Activated T-helper 1 cell treated with anti-CD3 and anti-CD28 coated beads, Interleukin-12 subunit alpha, Interleukin-12 subunit beta, Interleukin-2, Interleukin-4 antibody, amounts not matched to agents 30 ng/mL and 10 ng/mL and 1 ng/mL, durations not matched to agents 14 hours and 24 hours and 36 hours (primary cell): Measurements from ENCODE around the gene CEP85L. TPM values are rescaled to one million over a fixed set of nuclear protein-coding genes. Genes with fewer than 3 reads are reported as not detected.

Experiments used
- DNase-seq: peaks from one replicate; pipeline ENCODE4 v3.0.0; 2021; ENCODE audit warnings: low spot score
- H3K27ac Mint-ChIP-seq: one replicate; pipeline ENCODE4 v1.8.0; 2021; ENCODE audit warnings: mild to moderate bottlenecking, mixed read lengths
- H3K27me3 Mint-ChIP-seq: one replicate; pipeline ENCODE4 v1.8.0; 2022; ENCODE audit warnings: mild to moderate bottlenecking, moderate library complexity, mixed read lengths; ENCODE audit not compliant: insufficient read depth
- H3K36me3 Mint-ChIP-seq: one replicate; pipeline ENCODE4 v1.8.0; 2021; ENCODE audit warnings: low read depth, mixed read lengths
- H3K4me1 Mint-ChIP-seq: one replicate; pipeline ENCODE4 v1.8.0; 2021; ENCODE audit warnings: low read depth, mixed read lengths
- H3K4me3 Mint-ChIP-seq: one replicate; pipeline ENCODE4 v1.8.0; 2021; ENCODE audit warnings: mild to moderate bottlenecking, moderate library complexity, mixed read lengths
- H3K9me3 Mint-ChIP-seq: one replicate; pipeline ENCODE4 v1.8.0; 2021; ENCODE audit warnings: mixed read lengths
- intact Hi-C: fragments of 100-400 bp; cut with micrococcal nuclease; formaldehyde crosslinking; loops from one replicate; pipeline ENCODE4 v1.15.1; 2024
- total RNA-seq: library from RNA; stranded (reverse); gene quantifications from 2 replicates; pipeline ENCODE4 v1.2.3, GENCODE V29; 2022

CEP85L gene
- total RNA-seq, 1 donor from 2014 or later: 50.9 TPM

DNA sequence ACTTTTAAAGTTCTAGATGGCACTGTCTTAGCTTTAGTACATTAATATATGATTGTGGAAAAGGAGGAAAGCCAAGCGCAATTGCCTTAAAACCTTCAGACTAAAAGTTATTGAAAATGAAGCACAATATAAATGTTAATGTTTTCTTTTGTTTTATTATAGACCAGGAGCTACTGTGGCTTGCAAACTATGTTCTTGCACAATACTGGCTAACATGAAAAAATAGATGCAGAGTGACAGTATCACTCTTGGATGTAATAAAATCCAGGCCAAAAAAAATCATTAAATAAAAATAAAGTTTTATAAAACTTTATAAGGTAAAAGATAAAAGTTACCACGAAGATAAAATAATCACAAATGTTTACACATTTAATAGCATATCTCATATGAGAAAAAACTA, 121.6 kb downstream of the CEP85L start:
- Mint-ChIP-seq H3K27ac (no peak overlapping the region), H3K4me1 (peaks cover 17% of the 10 kb centered on the region), H3K36me3 (peaks cover 12% of the 10 kb centered on the region), H3K9me3 (peaks cover 12% of the 10 kb centered on the region), H3K4me3 (no peak overlapping the region), H3K27me3 (no peaks in the 10 kb centered on the region)
- DNase-seq: no peak
- intact Hi-C loops: no loop called here

DNA sequence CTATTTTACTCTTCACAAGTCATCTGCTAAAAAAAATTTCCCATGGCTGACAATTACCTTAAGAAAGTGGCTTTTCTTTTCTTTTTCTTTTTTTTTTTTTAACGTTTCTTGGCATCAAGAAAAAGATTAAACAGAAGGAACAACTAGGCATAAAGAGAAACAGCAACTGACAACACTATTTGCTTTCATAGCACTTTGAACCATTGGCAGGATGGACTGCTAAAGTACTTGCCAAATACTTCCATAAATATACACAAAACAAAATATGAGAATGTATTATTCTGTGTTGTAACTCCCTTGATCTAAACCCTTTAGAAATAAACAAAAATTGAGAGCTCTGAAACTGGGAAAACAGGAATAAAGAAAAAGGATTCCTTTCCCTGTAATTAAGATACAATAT, 123.3 kb downstream of the CEP85L start:
- H3K9me3 Mint-ChIP-seq: peaks cover 13% of the 10 kb centered on the region
- H3K4me1 Mint-ChIP-seq: peaks cover 23% of the 10 kb centered on the region
- no peaks in the 10 kb centered on the region for H3K27me3 Mint-ChIP-seq
- H3K36me3 Mint-ChIP-seq: peaks cover 15% of the 10 kb centered on the region
- no peak overlapping the region for H3K27ac Mint-ChIP-seq
- H3K4me3 Mint-ChIP-seq: no peak overlapping the region
- no peak for DNase-seq
- intact Hi-C loops: no loop called here

GRCh38 chr6:118525913-118526780, 125.2 kb downstream of the CEP85L start:
- peaks cover 10% of the 10 kb centered on the region for H3K9me3 Mint-ChIP-seq

DNA sequence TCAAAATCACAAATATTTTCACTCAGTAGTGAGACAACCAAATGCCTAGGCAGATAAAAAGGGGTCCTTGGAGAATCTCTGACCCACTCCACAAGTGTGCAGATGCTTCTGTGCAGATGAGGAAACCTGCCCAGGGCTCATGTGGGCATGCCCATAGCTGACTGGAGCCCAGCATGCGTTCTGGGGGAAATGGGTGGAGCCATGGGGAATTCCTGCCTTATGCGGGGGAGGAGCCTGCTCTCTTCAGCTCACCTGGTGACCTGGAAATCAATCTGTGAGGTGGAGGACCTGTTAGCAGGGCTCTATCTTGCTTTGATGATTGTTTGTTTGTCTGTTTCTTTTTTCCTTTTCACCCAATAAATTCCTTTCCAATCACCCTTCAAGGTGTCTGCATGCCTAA, 126.7 kb downstream of the CEP85L start:
- peaks cover 7% of the 10 kb centered on the region for H3K9me3 Mint-ChIP-seq
- DNase-seq: no peak
- no peak overlapping the region for H3K4me3 Mint-ChIP-seq
- H3K36me3 Mint-ChIP-seq: peaks cover 18% of the 10 kb centered on the region
- peaks cover 27% of the 10 kb centered on the region for H3K4me1 Mint-ChIP-seq
- intact Hi-C loops: no loop called here
- no peaks in the 10 kb centered on the region for H3K27me3 Mint-ChIP-seq
- H3K27ac Mint-ChIP-seq: no peak overlapping the region

More at GRCh38 chr6:118525913-118526780, 125.2 kb downstream of the CEP85L start:
- intact Hi-C loops: no loop called here
- no peak overlapping the region for H3K4me3 Mint-ChIP-seq
- no peaks in the 10 kb centered on the region for H3K27me3 Mint-ChIP-seq
- H3K4me1 Mint-ChIP-seq: peaks cover 27% of the 10 kb centered on the region
- DNase-seq: no peak
- H3K27ac Mint-ChIP-seq: no peak overlapping the region
- peaks cover 21% of the 10 kb centered on the region for H3K36me3 Mint-ChIP-seq

- no peak for DNase-seq
- peaks cover 7% of the 10 kb centered on the region for H3K9me3 Mint-ChIP-seq
- H3K27ac Mint-ChIP-seq: no peak overlapping the region
- H3K4me3 Mint-ChIP-seq: no peak overlapping the region
- peaks cover 27% of the 10 kb centered on the region for H3K4me1 Mint-ChIP-seq
- peaks cover 26% of the 10 kb centered on the region for H3K36me3 Mint-ChIP-seq
- intact Hi-C loops: no loop called here
- H3K27me3 Mint-ChIP-seq: no peaks in the 10 kb centered on the region
These were observed 128.2 kb downstream of the CEP85L start for GRCh38 chr6:118523216-118523615.

DNA sequence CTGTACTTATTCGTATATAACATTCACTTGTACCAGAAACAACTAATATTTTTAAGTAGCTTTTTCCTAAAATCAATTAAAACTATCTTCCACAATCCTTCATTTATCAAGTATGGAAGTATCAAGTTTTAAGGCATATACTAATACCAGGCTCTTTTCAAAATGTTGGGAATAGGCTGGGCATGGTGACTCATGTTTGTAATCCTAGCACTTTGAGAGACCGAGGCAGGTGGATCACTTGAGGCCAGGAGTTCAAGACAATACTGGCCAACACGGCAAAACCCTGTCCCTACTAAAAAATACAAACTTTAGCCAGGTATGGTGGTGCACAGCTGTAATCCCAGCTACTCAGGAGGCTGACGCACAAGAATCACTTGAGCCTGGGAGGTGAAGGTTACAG, 129.0 kb downstream of the CEP85L start:
- H3K27ac Mint-ChIP-seq: no peak overlapping the region
- peaks cover 31% of the 10 kb centered on the region for H3K36me3 Mint-ChIP-seq
- DNase-seq: no peak
- intact Hi-C loops: no loop called here
- no peak overlapping the region for H3K4me3 Mint-ChIP-seq
- peaks cover 7% of the 10 kb centered on the region for H3K9me3 Mint-ChIP-seq
- H3K27me3 Mint-ChIP-seq: no peaks in the 10 kb centered on the region
- peaks cover 27% of the 10 kb centered on the region for H3K4me1 Mint-ChIP-seq

GRCh38 chr6:118514689-118515088, 136.7 kb downstream of the CEP85L start:
- Mint-ChIP-seq H3K36me3 (peaks cover 27% of the 10 kb centered on the region), H3K4me3 (no peak overlapping the region), H3K27me3 (no peaks in the 10 kb centered on the region), H3K27ac (no peak overlapping the region), H3K9me3 (no peaks in the 10 kb centered on the region), H3K4me1 (no peaks in the 10 kb centered on the region)
- intact Hi-C loops: no loop called here
- no peak for DNase-seq

DNA sequence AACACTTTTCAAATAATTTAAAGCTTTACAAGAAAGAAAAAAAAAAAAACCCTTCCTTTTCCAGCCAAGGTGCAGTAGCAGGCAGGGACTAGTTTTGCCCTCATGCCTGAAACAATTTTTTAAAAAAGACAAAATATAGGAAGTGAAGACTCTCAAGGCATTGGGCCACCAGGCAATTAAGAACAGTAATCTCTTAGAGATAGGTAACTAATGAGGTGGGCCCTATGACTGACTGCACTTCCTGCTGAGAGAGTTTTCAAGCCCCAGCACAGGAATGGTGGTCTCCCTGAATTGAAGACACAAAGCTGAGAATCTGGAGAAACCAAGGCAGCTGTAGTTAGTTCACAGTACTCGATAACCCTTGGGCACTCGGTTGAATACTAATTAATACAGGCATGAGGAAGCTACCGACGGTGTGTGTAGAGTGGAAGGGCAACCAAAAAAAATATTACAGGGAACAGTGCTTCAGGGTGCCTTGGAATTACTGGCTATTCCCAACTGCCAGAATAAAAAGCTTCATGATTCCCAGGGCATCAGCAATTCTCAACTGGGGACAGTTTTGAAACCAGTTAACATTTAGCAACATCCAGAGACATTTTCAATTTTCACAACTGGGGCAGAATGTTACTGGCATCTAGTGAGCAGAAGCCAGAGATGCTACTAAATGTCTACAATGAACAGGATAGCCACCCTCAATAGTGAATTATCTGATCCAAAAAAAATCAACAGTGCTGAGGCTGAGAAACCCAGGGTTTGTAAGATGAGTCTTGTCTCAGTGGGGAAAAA, 139.3 kb downstream of the CEP85L start:
- intact Hi-C loops: no loop called here
- H3K27me3 Mint-ChIP-seq: no peaks in the 10 kb centered on the region
- DNase-seq: no peak
- no peak overlapping the region for H3K27ac Mint-ChIP-seq
- H3K4me3 Mint-ChIP-seq: no peak overlapping the region
- H3K9me3 Mint-ChIP-seq: no peaks in the 10 kb centered on the region
- peaks cover 13% of the 10 kb centered on the region for H3K36me3 Mint-ChIP-seq
- H3K4me1 Mint-ChIP-seq: no peaks in the 10 kb centered on the region

GRCh38 chr6:118509009-118509617, 142.3 kb downstream of the CEP85L start:
- intact Hi-C loops: no loop called here
- H3K4me1 Mint-ChIP-seq: peaks cover 4% of the 10 kb centered on the region
- no peak for DNase-seq

GRCh38 chr6:118507636-118508035, 143.8 kb downstream of the CEP85L start:
- peaks cover 4% of the 10 kb centered on the region for H3K9me3 Mint-ChIP-seq
- no peak overlapping the region for H3K27ac Mint-ChIP-seq
- no peak for DNase-seq
- no peaks in the 10 kb centered on the region for H3K27me3 Mint-ChIP-seq
- peaks cover 17% of the 10 kb centered on the region for H3K36me3 Mint-ChIP-seq
- H3K4me1 Mint-ChIP-seq: peaks cover 4% of the 10 kb centered on the region
- intact Hi-C loops: no loop called here
- H3K4me3 Mint-ChIP-seq: no peak overlapping the region

More at GRCh38 chr6:118509009-118509617, 142.3 kb downstream of the CEP85L start:
- Mint-ChIP-seq H3K9me3 (no peaks in the 10 kb centered on the region), H3K27me3 (no peaks in the 10 kb centered on the region), H3K27ac (no peak overlapping the region), H3K36me3 (peaks cover 12% of the 10 kb centered on the region), H3K4me3 (no peak overlapping the region)

DNA sequence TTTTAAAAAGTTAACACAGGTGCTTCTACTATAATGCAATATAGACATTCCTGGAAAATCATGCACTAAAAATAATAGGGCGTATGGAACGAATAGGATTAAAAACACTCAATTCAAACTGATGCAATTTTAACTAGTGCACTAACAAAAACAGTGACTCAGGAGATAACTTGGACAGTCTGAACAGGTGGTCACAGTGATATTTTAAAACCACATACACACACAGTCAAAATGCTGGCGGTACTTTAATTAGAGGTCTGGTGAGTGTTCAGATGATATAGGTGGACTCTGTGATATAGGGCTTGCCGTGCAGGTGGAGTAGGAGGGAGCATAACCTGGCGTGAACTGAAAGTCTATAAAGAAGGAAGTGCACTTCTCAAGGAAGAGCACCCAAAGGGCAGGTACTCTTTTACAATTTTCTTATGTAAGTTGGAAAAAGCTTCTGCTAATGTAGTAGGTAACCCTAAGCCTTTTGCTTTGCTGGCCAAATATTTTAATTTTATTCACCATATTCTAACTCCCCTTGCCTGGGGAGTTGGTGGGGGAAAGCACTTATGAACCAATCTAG, 145.2 kb downstream of the CEP85L start:
- intact Hi-C loops: no loop called here
- peaks cover 28% of the 10 kb centered on the region for H3K36me3 Mint-ChIP-seq
- no peak overlapping the region for H3K27ac Mint-ChIP-seq
- H3K4me3 Mint-ChIP-seq: no peak overlapping the region
- no peaks in the 10 kb centered on the region for H3K27me3 Mint-ChIP-seq
- H3K9me3 Mint-ChIP-seq: peaks cover 14% of the 10 kb centered on the region
- no peak for DNase-seq
- H3K4me1 Mint-ChIP-seq: peaks cover 4% of the 10 kb centered on the region

- H3K27ac Mint-ChIP-seq: no peak overlapping the region
- peaks cover 33% of the 10 kb centered on the region for H3K36me3 Mint-ChIP-seq
- H3K4me1 Mint-ChIP-seq: peaks cover 4% of the 10 kb centered on the region
- no peak for DNase-seq
- H3K9me3 Mint-ChIP-seq: peaks cover 14% of the 10 kb centered on the region
- no peaks in the 10 kb centered on the region for H3K27me3 Mint-ChIP-seq
- H3K4me3 Mint-ChIP-seq: no peak overlapping the region
- intact Hi-C loops: no loop called here
These were observed 145.7 kb downstream of the CEP85L start for GRCh38 chr6:118505656-118506055.
